Measurements from ENCODE around the gene ARRB1.

Gene ARRB1

DNA sequence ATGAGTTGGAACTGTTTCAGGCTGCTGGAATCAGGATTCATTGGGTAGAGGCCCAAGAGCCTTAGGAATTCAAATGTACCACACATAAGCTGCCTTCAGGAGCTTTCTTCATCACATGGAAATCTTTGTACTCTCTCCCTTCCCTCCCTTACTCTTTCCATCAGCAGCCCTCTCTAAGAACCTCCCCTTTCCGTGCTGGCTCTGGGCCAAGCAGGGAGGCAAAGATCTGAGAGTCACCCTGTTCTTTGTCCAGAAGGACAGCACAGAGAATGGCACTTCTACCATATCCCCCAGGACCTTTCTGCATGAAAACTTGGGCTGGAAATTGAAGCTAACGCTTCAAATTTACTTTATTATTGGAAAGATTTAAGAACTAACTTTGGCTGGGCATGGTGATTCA, 131.6 kb downstream of the ARRB1 start:
- peak; percentile 9 for DNase-seq

DNA sequence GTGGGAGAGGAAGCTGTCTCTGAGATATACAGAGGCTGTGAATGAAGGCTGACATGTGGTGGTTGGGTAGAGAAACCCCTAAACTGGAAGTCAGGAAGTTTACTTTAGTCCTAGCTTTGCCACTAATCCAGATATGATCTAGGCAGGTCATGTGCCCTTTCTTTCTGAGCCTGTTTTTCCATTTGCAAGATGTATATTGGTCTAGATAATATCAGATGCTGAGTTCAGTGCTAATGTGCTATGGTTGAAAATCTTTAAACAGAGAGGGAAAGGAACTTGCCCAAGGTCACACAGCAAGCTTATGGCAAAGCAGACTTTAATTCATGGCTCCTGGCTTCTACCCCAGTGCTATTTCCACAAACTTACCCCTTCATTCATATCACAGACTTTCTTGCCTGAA, 136.6 kb downstream of the ARRB1 start:
- DNase-seq = no peak

DNA sequence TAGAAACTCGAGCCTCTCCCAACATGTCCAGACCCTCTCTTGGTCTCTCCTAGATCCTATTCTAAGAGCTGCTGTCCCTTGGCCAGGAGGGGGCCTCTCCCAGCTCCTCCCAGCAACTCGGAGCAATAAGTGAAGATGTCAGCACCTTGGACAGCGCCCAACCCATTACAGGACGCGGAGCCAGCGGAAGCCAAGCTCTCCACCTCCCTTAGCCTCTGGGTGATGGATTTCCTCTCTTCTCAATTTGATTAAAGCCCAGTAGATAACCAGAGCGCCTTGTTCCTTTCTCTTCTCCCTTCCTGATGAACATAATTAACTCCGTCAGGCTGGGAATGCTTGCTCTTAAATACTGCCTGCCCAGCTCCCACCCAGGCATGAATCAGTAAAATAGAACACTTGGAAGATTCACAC, 137.0 kb downstream of the ARRB1 start:
- DNase-seq = peak; percentile 89
